GM10266 (cell line): ENCODE results near the gene GRM3.

ENCODE experiments used
- DNase-seq: peaks from one replicate; pipeline ENCODE4 v3.0.0; 2012; ENCODE audit errors: extremely low spot score
- TF ChIP-seq, protein P1 (sequence below): IDR thresholded peaks from 2 replicates; pipeline ENCODE4 v1.5.1; 2012; ENCODE audit warnings: mild to moderate bottlenecking, low read depth; ENCODE audit not compliant: control insufficient read depth, insufficient read depth; ENCODE audit errors: missing control alignments

Gene GRM3

DNA sequence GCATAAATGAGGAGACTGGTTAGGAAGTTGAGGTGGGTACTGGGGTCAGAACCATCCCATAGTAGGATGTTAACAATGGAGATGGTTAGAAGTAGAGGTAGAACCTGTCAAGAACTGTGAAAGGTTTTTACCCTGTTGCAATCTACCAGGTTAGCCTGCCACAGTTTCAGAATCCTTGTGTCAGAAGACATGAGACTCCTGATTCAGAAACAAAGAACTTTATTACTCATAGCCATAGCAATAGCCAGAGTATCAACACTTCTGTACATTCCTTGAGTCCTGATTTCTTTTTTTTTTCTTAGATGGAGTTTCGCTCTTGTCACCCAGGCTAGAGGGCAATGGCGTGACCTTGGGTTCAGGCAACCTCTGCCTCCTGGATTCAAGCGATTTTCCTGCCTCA is 200.9 kb downstream of the GRM3 start:
- DNase-seq = no peak
- TF ChIP-seq, protein P1, sequence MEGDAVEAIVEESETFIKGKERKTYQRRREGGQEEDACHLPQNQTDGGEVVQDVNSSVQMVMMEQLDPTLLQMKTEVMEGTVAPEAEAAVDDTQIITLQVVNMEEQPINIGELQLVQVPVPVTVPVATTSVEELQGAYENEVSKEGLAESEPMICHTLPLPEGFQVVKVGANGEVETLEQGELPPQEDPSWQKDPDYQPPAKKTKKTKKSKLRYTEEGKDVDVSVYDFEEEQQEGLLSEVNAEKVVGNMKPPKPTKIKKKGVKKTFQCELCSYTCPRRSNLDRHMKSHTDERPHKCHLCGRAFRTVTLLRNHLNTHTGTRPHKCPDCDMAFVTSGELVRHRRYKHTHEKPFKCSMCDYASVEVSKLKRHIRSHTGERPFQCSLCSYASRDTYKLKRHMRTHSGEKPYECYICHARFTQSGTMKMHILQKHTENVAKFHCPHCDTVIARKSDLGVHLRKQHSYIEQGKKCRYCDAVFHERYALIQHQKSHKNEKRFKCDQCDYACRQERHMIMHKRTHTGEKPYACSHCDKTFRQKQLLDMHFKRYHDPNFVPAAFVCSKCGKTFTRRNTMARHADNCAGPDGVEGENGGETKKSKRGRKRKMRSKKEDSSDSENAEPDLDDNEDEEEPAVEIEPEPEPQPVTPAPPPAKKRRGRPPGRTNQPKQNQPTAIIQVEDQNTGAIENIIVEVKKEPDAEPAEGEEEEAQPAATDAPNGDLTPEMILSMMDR = no peak

DNA sequence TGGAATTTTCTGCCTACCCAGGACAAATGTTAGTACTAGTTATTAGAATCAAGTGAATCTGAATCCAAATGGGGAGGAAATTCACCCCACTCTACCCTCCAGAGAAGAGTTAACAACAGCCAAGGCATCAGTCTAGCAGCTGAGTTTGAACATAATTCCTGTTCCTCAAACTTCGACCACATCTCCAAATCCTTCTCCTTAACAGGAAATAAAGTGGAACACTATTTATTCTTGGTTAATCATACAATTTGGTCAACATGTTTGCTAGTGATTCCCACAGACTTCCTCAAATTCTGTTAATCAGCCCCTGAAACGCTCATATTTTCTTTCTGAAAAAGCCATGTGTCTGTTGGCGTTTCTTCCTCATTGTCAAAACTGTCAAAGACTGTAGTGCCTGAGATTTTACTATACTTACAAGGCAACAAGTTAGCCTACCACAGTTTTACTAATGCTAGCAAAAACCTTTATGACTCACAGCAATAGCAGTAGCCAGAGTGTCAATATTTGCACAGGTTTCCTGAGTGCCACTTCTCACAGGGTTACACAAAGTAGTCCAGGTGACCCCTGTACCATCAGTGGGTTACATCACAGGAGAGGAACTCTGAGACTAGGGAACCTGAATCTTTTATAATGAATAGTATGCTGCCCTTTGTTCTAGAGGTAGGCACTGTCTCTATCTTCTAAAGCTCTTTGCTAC is 202.9 kb downstream of the GRM3 start:
- DNase-seq = no peak
- TF ChIP-seq, protein P1 = no peak

- DNase-seq = no peak
- TF ChIP-seq, protein P1 = no peak
Measured at GRCh38 chr7:86848226-86848625, 204.5 kb downstream of the GRM3 start.

DNA sequence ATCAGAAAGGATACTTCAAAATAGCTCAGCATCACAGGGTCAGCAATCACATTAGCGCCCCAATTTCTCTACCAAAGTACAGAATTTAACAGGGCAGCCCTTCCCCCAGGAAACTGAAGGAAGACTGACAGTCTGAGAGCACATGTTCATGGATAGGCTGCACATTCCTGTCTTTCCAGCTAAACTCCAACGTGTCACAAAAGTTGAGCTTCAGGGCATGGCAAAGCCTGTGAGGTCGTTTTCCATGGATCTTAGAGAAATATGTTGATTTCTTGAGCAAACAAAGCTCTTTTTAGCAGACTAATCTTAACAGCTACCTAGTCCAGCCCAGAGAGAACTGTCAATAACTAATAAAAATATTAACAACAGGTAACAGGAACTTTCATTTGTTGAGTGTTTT is 207.9 kb downstream of the GRM3 start:
- DNase-seq = no peak
- TF ChIP-seq, protein P1 = no peak

- DNase-seq = no peak
- TF ChIP-seq, protein P1 = no peak
Measured at GRCh38 chr7:86863452-86863851, 219.7 kb downstream of the GRM3 start.

DNA sequence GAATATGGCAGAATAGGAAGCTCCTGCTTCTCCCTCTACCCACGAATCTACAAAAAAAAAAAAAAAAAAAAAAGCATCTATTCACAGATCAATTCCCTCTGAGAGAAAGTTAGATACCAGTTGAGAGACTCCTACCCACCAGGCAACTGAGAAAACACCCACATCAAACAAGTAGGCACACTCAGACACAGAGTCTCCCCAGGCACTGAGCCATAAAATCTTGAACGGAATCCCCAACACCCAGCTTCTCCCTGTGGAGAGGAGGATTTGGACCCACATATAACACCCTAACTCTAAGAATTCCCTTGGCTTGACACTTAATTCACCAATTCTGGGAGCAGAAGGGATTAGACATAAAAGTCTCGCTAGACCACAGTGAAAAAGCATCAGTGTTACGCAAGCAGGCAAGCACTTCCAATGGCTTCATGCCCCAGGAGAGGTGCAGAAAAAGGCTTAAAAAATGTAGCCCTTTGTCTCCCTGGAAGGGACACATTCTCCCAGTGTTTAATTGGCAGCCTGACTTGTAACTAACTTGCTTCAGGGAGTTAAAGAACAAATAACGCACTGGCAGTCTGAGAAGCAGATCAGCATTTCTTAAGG is 223.6 kb downstream of the GRM3 start:
- TF ChIP-seq, protein P1 = no peak

GRCh38 chr7:86876146-86876545 is 232.4 kb downstream of the GRM3 start:
- TF ChIP-seq, protein P1 = no peak
- no peak for DNase-seq

More for the DNA sequence above, 223.6 kb downstream of the GRM3 start:
- no peak for DNase-seq
